Calu3 (cell line): ENCODE measurements around the gene CAPN10. TPM values are rescaled to one million over a fixed set of nuclear protein-coding genes. Genes with fewer than 3 reads are reported as not detected.

Source experiments
- BruUV-seq: library from RNA; stranded (reverse); fragments of 400-500 nt; replicated peaks from 2 replicates; lab custom pipeline; 2021; lab: Mats Ljungman, UMichigan
- CTCF ChIA-PET: fragments of 300-600 bp; sonication (Branson Sonifier 250); formaldehyde crosslinking; loops from one replicate; lab custom pipeline; 2022; ENCODE audit warnings: antibody characterized with exemption; lab: Charles Lee
- DNase-seq: peaks from one replicate; pipeline ENCODE4 v3.0.0; 2022
- H3K27ac Mint-ChIP-seq: one replicate; pipeline ENCODE4 v1.8.0; 2022; ENCODE audit warnings: mixed read lengths; ENCODE audit not compliant: unreplicated experiment
- H3K27me3 Mint-ChIP-seq: one replicate; pipeline ENCODE4 v1.8.0; 2022; ENCODE audit warnings: mixed read lengths; ENCODE audit not compliant: unreplicated experiment
- H3K36me3 Mint-ChIP-seq: one replicate; pipeline ENCODE4 v1.8.0; 2022; ENCODE audit warnings: mild to moderate bottlenecking, moderate library complexity, mixed read lengths; ENCODE audit not compliant: insufficient read depth, unreplicated experiment
- H3K4me1 Mint-ChIP-seq: one replicate; pipeline ENCODE4 v1.8.0; 2022; ENCODE audit warnings: mild to moderate bottlenecking, low read depth, mixed read lengths; ENCODE audit not compliant: unreplicated experiment
- H3K4me3 Mint-ChIP-seq: one replicate; pipeline ENCODE4 v1.8.0; 2022; ENCODE audit warnings: mild to moderate bottlenecking, low read depth, moderate library complexity, mixed read lengths; ENCODE audit not compliant: unreplicated experiment
- H3K9me3 Mint-ChIP-seq: one replicate; pipeline ENCODE4 v1.8.0; 2022; ENCODE audit warnings: low read depth, mixed read lengths; ENCODE audit not compliant: unreplicated experiment
- CTCF ChIP-seq: fragments of 200-600 bp; IDR thresholded peaks from one replicate; pipeline ENCODE4 v1.8.0; 2022; ENCODE audit warnings: antibody characterized with exemption; ENCODE audit not compliant: unreplicated experiment
- intact Hi-C: fragments of 100-400 bp; cut with micrococcal nuclease; formaldehyde crosslinking; loops from one replicate; pipeline ENCODE4 v1.10.0; 2022; ENCODE audit not compliant: unreplicated experiment
- total RNA-seq: library from RNA; stranded (reverse); gene quantifications from 2 replicates; pipeline ENCODE4 v1.2.3, GENCODE V29; 2022

CAPN10 gene
- total RNA-seq, 1 experiment from 2014 or later: 49.3 TPM

- no peak for TF ChIP-seq CTCF
- intact Hi-C loops: no loop called here
- no peak overlapping the region for H3K27ac Mint-ChIP-seq
- no peaks in the 10 kb centered on the region for H3K4me1 Mint-ChIP-seq
- no TSS peak for BruUV-seq
- no peak for DNase-seq
- H3K4me3 Mint-ChIP-seq: no peak overlapping the region
- no peaks in the 10 kb centered on the region for H3K9me3 Mint-ChIP-seq
- CTCF ChIA-PET: no interaction called here
- peaks cover 4% of the 10 kb centered on the region for H3K36me3 Mint-ChIP-seq
- H3K27me3 Mint-ChIP-seq: no peaks in the 10 kb centered on the region
Measured at GRCh38 chr2:240595381-240596079, 9.0 kb downstream of the CAPN10 start.

- no peak overlapping the region for H3K4me3 Mint-ChIP-seq
Measured at GRCh38 chr2:240596080-240596460, 9.5 kb downstream of the CAPN10 start.

GRCh38 chr2:240596491-240596931 is 10.0 kb downstream of the CAPN10 start:
- H3K4me1 Mint-ChIP-seq: no peaks in the 10 kb centered on the region
- CTCF ChIA-PET: no interaction called here
- no TSS peak for BruUV-seq

More at GRCh38 chr2:240596080-240596460, 9.5 kb downstream of the CAPN10 start:
- no peak for DNase-seq
- Mint-ChIP-seq H3K36me3 (peaks cover 4% of the 10 kb centered on the region), H3K4me1 (no peaks in the 10 kb centered on the region), H3K27me3 (no peaks in the 10 kb centered on the region), H3K27ac (no peak overlapping the region), H3K9me3 (no peaks in the 10 kb centered on the region)
- CTCF ChIA-PET: no interaction called here
- no peak for TF ChIP-seq CTCF
- no TSS peak for BruUV-seq
- intact Hi-C loops: no loop called here

GRCh38 chr2:240597054-240597418 is 10.5 kb downstream of the CAPN10 start:
- Mint-ChIP-seq H3K27me3 (no peaks in the 10 kb centered on the region), H3K4me1 (no peaks in the 10 kb centered on the region), H3K4me3 (no peak overlapping the region), H3K36me3 (peaks cover 4% of the 10 kb centered on the region), H3K27ac (no peak overlapping the region), H3K9me3 (no peaks in the 10 kb centered on the region)
- CTCF ChIA-PET: no interaction called here
- BruUV-seq: no TSS peak
- DNase-seq: no peak
- TF ChIP-seq CTCF: no peak
- intact Hi-C loops: no loop called here

More at GRCh38 chr2:240596491-240596931, 10.0 kb downstream of the CAPN10 start:
- DNase-seq: no peak
- Mint-ChIP-seq H3K27ac (no peak overlapping the region), H3K9me3 (no peaks in the 10 kb centered on the region), H3K27me3 (no peaks in the 10 kb centered on the region), H3K4me3 (no peak overlapping the region), H3K36me3 (peaks cover 4% of the 10 kb centered on the region)
- no peak for TF ChIP-seq CTCF
- intact Hi-C loops: no loop called here
